ENCODE measurements around the gene NEFH.
A peak's percentile ranks its signal among the peaks of the same experiment; 100 is the strongest.
"Not testable (repeated sequence)": the region's sequence is repeated elsewhere in the genome, so short reads cannot be mapped to it uniquely, and the experiment has no call there.

Gene NEFH

GRCh38 chr22:29487426-29487986 is 7.5 kb downstream of the NEFH start:
- DNase-seq (ENCODE audit: extremely low spot score): no peak
- POLR2A ChIA-PET: no interaction called here
- TF ChIP-seq L3MBTL2 (conservative IDR thresholded peaks at IDR 0.05): no peak
- no peak for TF ChIP-seq SP1 (IDR thresholded peaks at IDR 0.05)
- no peak for TF ChIP-seq ELF4 (IDR thresholded peaks at IDR 0.05)
- TF ChIP-seq FOXM1 (IDR thresholded peaks at IDR 0.05; ENCODE audit: borderline replicate concordance): no peak
- no peak for TF ChIP-seq CTBP1 (IDR thresholded peaks at IDR 0.05; ENCODE audit: borderline replicate concordance)
- no peak for TF ChIP-seq FOXK2 (IDR thresholded peaks at IDR 0.05)
- TF ChIP-seq BHLHE40 (IDR thresholded peaks at IDR 0.05; ENCODE audit: borderline replicate concordance): no peak
- TF ChIP-seq HDGF (IDR thresholded peaks at IDR 0.05; ENCODE audit: borderline replicate concordance): no peak
- TF ChIP-seq TARDBP (IDR thresholded peaks at IDR 0.05): no peak
- TF ChIP-seq FOXA1 (IDR thresholded peaks at IDR 0.05): no peak
- TF ChIP-seq LEF1 (IDR thresholded peaks at IDR 0.05; ENCODE audit: borderline replicate concordance): no peak
- TF ChIP-seq PKNOX1 (IDR thresholded peaks at IDR 0.05): no peak
- no peak for TF ChIP-seq ARNT (IDR thresholded peaks at IDR 0.05)
- TF ChIP-seq ZNF384 (IDR thresholded peaks at IDR 0.05): no peak
- no peak for TF ChIP-seq NFRKB (IDR thresholded peaks at IDR 0.05)
- TF ChIP-seq SUZ12 (IDR thresholded peaks at IDR 0.05): no peak
- CTCF ChIA-PET: interaction anchor here (1.3 kb wide), 1 partner anchor 17 kb away, joined by 4 read pairs; no protein-coding TSS in a partner anchor

- CTCF ChIA-PET; POLR2A ChIA-PET; DNase-seq (ENCODE audit: extremely low spot score): not testable (repeated sequence)
These were observed 9.2 kb downstream of the NEFH start for GRCh38 chr22:29489127-29489780.

- POLR2A ChIA-PET: no interaction called here
- 0 out of 2 replicates have a peak, but pooled peaks have one; percentile 9 for TF ChIP-seq PKNOX1 (IDR thresholded peaks at IDR 0.05)
- no peak for TF ChIP-seq FOXA1 (IDR thresholded peaks at IDR 0.05)
- TF ChIP-seq ARNT (IDR thresholded peaks at IDR 0.05): no peak
- no peak for TF ChIP-seq ELF4 (IDR thresholded peaks at IDR 0.05)
- TF ChIP-seq CTBP1 (IDR thresholded peaks at IDR 0.05; ENCODE audit: borderline replicate concordance): no peak
- CTCF ChIA-PET: no interaction called here
- no peak for DNase-seq (ENCODE audit: extremely low spot score)
These were observed 11.0 kb downstream of the NEFH start for GRCh38 chr22:29491012-29491411.

- DNase-seq (ENCODE audit: extremely low spot score): no peak
- POLR2A ChIA-PET: no interaction called here
- CTCF ChIA-PET: no interaction called here
- TF ChIP-seq ELF4 (IDR thresholded peaks at IDR 0.05) (no peak), FOXA1 (IDR thresholded peaks at IDR 0.05) (no peak), ZNF384 (IDR thresholded peaks at IDR 0.05) (no peak), LEF1 (IDR thresholded peaks at IDR 0.05; ENCODE audit: borderline replicate concordance) (no peak), PKNOX1 (IDR thresholded peaks at IDR 0.05) (no peak), L3MBTL2 (conservative IDR thresholded peaks at IDR 0.05) (no peak), ARNT (IDR thresholded peaks at IDR 0.05) (no peak), FOXM1 (IDR thresholded peaks at IDR 0.05; ENCODE audit: borderline replicate concordance) (no peak), SP1 (IDR thresholded peaks at IDR 0.05) (no peak), CTBP1 (IDR thresholded peaks at IDR 0.05; ENCODE audit: borderline replicate concordance) (no peak), NFRKB (IDR thresholded peaks at IDR 0.05) (no peak), HDGF (IDR thresholded peaks at IDR 0.05; ENCODE audit: borderline replicate concordance) (no peak), BHLHE40 (IDR thresholded peaks at IDR 0.05; ENCODE audit: borderline replicate concordance) (no peak), SUZ12 (IDR thresholded peaks at IDR 0.05) (no peak), TARDBP (IDR thresholded peaks at IDR 0.05) (no peak), FOXK2 (IDR thresholded peaks at IDR 0.05) (no peak)
These were observed 13.6 kb downstream of the NEFH start for GRCh38 chr22:29493636-29494035.

GRCh38 chr22:29499852-29500251 is 19.8 kb downstream of the NEFH start:
- POLR2A ChIA-PET: no interaction called here
- TF ChIP-seq ARNT (IDR thresholded peaks at IDR 0.05) (no peak), ZNF384 (IDR thresholded peaks at IDR 0.05) (no peak), FOXA1 (IDR thresholded peaks at IDR 0.05) (no peak), BHLHE40 (IDR thresholded peaks at IDR 0.05; ENCODE audit: borderline replicate concordance) (no peak), L3MBTL2 (conservative IDR thresholded peaks at IDR 0.05) (no peak), FOXM1 (IDR thresholded peaks at IDR 0.05; ENCODE audit: borderline replicate concordance) (no peak), ELF4 (IDR thresholded peaks at IDR 0.05) (no peak), NFRKB (IDR thresholded peaks at IDR 0.05) (no peak), TARDBP (IDR thresholded peaks at IDR 0.05) (no peak), SUZ12 (IDR thresholded peaks at IDR 0.05) (no peak), LEF1 (IDR thresholded peaks at IDR 0.05; ENCODE audit: borderline replicate concordance) (no peak), HDGF (IDR thresholded peaks at IDR 0.05; ENCODE audit: borderline replicate concordance) (no peak), FOXK2 (IDR thresholded peaks at IDR 0.05) (no peak), SP1 (IDR thresholded peaks at IDR 0.05) (no peak)
- DNase-seq (ENCODE audit: extremely low spot score): no peak
- CTCF ChIA-PET: no interaction called here

GRCh38 chr22:29503811-29504372 is 23.9 kb downstream of the NEFH start:
- no peak for TF ChIP-seq NFRKB (IDR thresholded peaks at IDR 0.05)
- TF ChIP-seq LEF1 (IDR thresholded peaks at IDR 0.05; ENCODE audit: borderline replicate concordance): no peak
- no peak for TF ChIP-seq FOXA1 (IDR thresholded peaks at IDR 0.05)
- TF ChIP-seq TARDBP (IDR thresholded peaks at IDR 0.05): no peak
- no peak for TF ChIP-seq CTBP1 (IDR thresholded peaks at IDR 0.05; ENCODE audit: borderline replicate concordance)
- TF ChIP-seq HDGF (IDR thresholded peaks at IDR 0.05; ENCODE audit: borderline replicate concordance): no peak
- TF ChIP-seq SUZ12 (IDR thresholded peaks at IDR 0.05): no peak
- no peak for TF ChIP-seq L3MBTL2 (conservative IDR thresholded peaks at IDR 0.05)
- TF ChIP-seq SP1 (IDR thresholded peaks at IDR 0.05): no peak
- no peak for TF ChIP-seq BHLHE40 (IDR thresholded peaks at IDR 0.05; ENCODE audit: borderline replicate concordance)
- TF ChIP-seq PKNOX1 (IDR thresholded peaks at IDR 0.05): no peak
- no peak for TF ChIP-seq ARNT (IDR thresholded peaks at IDR 0.05)
- TF ChIP-seq ZNF384 (IDR thresholded peaks at IDR 0.05): no peak
- no peak for TF ChIP-seq FOXK2 (IDR thresholded peaks at IDR 0.05)
- TF ChIP-seq ELF4 (IDR thresholded peaks at IDR 0.05): no peak
- TF ChIP-seq FOXM1 (IDR thresholded peaks at IDR 0.05; ENCODE audit: borderline replicate concordance): no peak
- ChIA-PET POLR2A (interaction anchor here (1.1 kb wide), 1 partner anchor 8 kb away, joined by 3 read pairs; no protein-coding TSS in a partner anchor), CTCF (interaction anchor here (0.6 kb wide), 1 partner anchor 114 kb away, joined by 3 read pairs; no protein-coding TSS in a partner anchor)
- DNase-seq (ENCODE audit: extremely low spot score): no peak

All from HEK293T (cell line).